Left colon (tissue), 2 donors: Measurements from ENCODE around the gene ZFAND6. TPM values are rescaled to one million over a fixed set of nuclear protein-coding genes. Genes with fewer than 3 reads are reported as not detected.

ENCODE experiments used
- ATAC-seq: fragments of 200-7000 bp; cut with Tn5 transposase; one replicate; pipeline ENCODE4 v1.9.1; 2020; ENCODE audit warnings: mild to moderate bottlenecking, moderate library complexity
- DNase-seq, 2 donors: peaks; one replicate each; pipeline ENCODE4 v3.0.0-alpha.2; 2020
- intact Hi-C, 2 donors: fragments of 100-400 bp; cut with DNase I in 1 of 2; cut with micrococcal nuclease in 1 of 2; formaldehyde crosslinking; loops; one replicate each; pipeline versions ENCODE4 v1.11.2 to v1.14.0; 2022; cut with DNase I, micrococcal nuclease
- total RNA-seq, 2 donors: library from RNA; stranded (reverse); fragmentation: NEBNext Ultra II Directional; extraction: Animal tissue kit (Norgen Biotek cat#: 25700); gene quantifications; one replicate each; pipeline ENCODE4 v1.2.1, GENCODE V29; 2021
- donor health status: DM: no; HTN: no; CAD: no.
- donor health status: DM: yes; HTN: yes; CAD: no.

Gene ZFAND6
- total RNA-seq, 2 donors from 2014 or later: 66.7 to 87.1 TPM

DNA sequence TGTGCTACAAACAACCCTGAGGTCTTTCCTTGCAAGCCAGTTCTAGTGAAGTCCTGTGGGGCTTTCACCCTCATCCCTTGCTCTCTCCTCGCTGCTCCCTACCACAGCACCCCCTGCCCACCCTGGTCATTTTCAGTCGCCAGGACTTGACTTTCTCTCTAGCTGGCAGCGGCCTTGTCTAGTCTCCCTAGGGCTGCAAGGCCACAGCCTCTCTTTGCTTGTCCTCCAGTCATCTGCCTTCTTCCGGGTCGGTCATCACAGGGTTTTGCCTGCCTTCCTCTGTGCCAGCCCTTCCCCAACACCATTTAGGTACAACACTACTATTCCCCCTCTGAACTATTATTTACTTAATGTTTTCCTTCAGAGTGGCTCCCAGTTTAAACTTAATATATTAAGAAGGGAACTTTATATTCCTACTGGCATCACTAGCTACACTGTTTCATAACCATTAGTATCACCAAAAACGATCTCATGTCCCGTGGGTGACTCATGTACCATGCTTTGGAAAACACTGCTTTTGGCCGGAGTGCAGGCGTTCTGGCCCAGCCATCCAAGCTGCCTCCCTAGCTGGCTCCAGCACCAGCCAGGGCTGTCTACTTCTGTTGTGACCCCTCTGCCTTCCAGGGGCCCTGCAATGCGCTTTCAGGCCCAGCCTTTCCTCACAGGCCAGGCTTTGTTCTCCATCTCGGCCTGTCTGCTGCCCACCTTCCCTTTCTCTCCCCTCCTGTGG lies 114.7 kb downstream of the ZFAND6 start:
- DNase-seq: no peak
- intact Hi-C loops: no loop called here

DNA sequence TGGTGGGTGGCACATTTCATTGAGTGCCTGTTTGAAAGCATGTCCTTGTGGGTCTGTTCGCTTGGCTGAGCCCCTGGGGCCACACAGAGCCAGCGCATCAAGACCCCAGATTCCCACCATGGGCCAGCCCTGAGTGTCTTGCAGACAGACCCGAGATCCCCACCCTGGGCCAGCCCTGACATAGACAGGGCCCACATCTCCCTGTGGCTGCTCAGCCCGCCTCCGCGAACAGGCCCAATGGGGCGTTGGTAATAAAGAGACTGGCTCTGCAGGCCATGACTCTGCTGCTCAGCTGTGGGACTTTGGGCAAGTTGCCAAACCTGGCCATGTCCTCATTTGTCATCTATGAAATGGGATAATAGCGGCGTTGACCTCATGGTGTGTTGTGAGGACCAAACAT lies 116.0 kb downstream of the ZFAND6 start:
- intact Hi-C loops: no loop called here
- ATAC-seq (no peak), DNase-seq (no peak)

More for the DNA sequence above, 114.7 kb downstream of the ZFAND6 start:
- no peak for ATAC-seq

- intact Hi-C loops: no loop called here
- no peak for DNase-seq
- ATAC-seq: no peak
These were observed 117.0 kb downstream of the ZFAND6 start for GRCh38 chr15:80176443-80176842.

- intact Hi-C loops: no loop called here
- no peak for DNase-seq
- ATAC-seq: no peak
These were observed 117.7 kb downstream of the ZFAND6 start for GRCh38 chr15:80177156-80177555.

- ATAC-seq (no peak), DNase-seq (no peak)
- intact Hi-C loops: no loop called here
These were observed 119.7 kb downstream of the ZFAND6 start for GRCh38 chr15:80179025-80179759.

- no peak for DNase-seq
- ATAC-seq: no peak
- intact Hi-C loops: no loop called here
These were observed 120.5 kb downstream of the ZFAND6 start for GRCh38 chr15:80179935-80180334.

DNA sequence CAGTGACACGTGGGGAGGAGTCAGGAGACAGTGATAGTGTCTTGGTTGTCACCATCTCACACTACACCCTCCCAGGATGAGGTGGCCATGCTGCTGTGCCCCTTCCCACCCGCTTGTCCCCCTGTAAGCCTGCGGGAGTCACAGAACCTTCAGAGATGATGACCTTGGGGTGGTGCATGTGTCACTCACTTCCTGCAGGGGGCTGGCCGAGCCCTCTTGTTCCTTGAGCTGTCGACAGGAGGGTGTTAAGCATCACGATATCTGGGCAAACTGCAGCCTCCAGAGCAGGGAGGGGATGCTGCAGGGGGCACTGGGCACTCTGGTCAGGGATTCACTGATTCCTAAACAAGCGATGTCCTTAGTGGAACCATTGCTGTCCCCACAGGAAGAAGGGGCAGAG lies 121.0 kb downstream of the ZFAND6 start:
- intact Hi-C loops: no loop called here
- ATAC-seq: no peak

DNA sequence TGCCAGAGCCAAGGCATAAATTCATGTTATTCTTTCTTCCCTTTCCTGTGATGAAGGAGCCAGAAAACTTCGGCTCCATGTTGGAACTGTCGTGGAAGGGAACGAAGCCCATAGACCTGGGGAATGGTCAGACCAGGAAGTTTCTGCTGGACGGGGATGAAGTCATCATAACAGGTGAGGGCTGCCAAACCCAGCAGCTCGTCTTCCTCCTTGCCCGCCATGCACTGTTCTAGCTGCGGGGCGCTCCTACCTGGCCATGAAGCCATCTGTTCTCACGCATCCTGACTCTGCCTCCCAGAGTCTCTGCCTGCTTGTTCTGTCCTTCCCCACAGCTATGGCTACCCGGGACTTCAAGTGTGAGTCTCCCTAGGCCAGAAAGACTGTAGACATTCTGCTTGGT lies 121.5 kb downstream of the ZFAND6 start:
- intact Hi-C loops: no loop called here
- DNase-seq (no peak), ATAC-seq (no peak)

More for the DNA sequence above, 121.0 kb downstream of the ZFAND6 start:
- DNase-seq: no peak

- ATAC-seq: no peak
- no peak for DNase-seq
- intact Hi-C loops: no loop called here
These were observed 123.3 kb downstream of the ZFAND6 start for GRCh38 chr15:80182611-80183261.

GRCh38 chr15:80183306-80183705 lies 123.8 kb downstream of the ZFAND6 start:
- intact Hi-C loops: no loop called here
- ATAC-seq (no peak), DNase-seq (no peak)

DNA sequence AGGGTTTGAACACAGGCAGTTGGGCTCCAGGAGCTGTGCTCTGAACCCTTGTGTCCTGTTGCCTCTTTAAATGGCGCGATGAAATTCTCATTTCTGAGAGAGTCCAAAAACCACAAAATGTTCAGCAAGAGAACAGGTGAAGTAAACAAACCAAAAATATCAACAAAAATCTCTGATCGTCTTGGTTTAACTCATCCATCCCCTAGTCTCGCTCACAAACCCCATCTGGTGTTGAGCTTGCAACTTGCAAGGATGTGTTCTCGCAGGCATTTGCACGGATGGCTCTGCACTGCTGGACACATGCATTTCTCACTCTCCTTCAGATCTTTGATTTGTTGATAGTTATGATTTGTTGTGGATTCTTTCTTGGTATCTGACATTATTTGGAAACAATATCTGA lies 124.4 kb downstream of the ZFAND6 start:
- intact Hi-C loops: no loop called here
- ATAC-seq (no peak), DNase-seq (no peak)

- intact Hi-C loops: no loop called here
- ATAC-seq (no peak), DNase-seq (no peak)
These were observed 125.1 kb downstream of the ZFAND6 start for GRCh38 chr15:80184554-80184953.

- intact Hi-C loops: no loop called here
- no peak for ATAC-seq
- no peak for DNase-seq
These were observed 125.7 kb downstream of the ZFAND6 start for GRCh38 chr15:80185152-80185551.

DNA sequence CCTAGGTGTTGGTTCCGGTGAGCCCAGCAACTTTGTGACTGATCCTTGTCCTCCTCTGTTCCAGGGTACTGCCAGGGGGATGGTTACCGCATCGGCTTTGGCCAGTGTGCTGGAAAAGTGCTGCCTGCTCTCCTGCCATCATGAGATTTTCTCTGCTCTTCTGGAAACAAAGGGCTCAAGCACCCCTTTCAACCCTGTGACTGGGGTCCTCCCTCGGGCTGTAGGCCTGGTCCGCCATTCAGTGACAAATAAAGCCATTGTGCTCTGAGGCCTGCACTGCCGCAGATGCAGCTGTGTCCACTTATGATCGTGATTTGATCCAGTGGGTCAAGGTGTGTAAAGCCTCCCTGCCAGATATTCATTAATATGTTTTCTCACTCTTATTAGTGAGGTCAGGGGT lies 126.6 kb downstream of the ZFAND6 start:
- intact Hi-C loops: no loop called here
- ATAC-seq (no peak), DNase-seq (no peak)

GRCh38 chr15:80186597-80186996 lies 127.1 kb downstream of the ZFAND6 start:
- intact Hi-C loops: no loop called here
- no peak for ATAC-seq
- no peak for DNase-seq

Other genes starting within 250 kb of the ZFAND6 start
- 10 to 100 TPM; 20.0 to 22.0 TPM for gene MTHFS, start 162.7 kb upstream of the ZFAND6 start, total RNA-seq
- gene BCL2A1, start 88.5 kb upstream of the ZFAND6 start, total RNA-seq: 1 to 10 TPM; 1.4 to 1.8 TPM
- gene FAH, start 93.3 kb downstream of the ZFAND6 start, total RNA-seq: 10 to 100 TPM; 20.5 to 22.4 TPM
- under 1 TPM; 0.15 to 0.42 TPM for gene CTXND1, start 192.5 kb downstream of the ZFAND6 start, total RNA-seq